ENCODE measurements around the gene SNX17.
"Not testable (repeated sequence)": the region's sequence is repeated elsewhere in the genome, so short reads cannot be mapped to it uniquely, and the experiment has no call there.

SNX17 gene

GRCh38 chr2:27370026-27370815 is at the start of gene SNX17, which contains the start of gene EIF2B4:
TSS of gene SNX17 (plus strand) at chr2:27370616. CDS start at chr2:27370744, 128 bp downstream.
TSS of gene EIF2B4 (minus strand) at chr2:27370338. CDS start at chr2:27370314, 24 bp downstream.
- FAIRE-seq = no peak

DNA sequence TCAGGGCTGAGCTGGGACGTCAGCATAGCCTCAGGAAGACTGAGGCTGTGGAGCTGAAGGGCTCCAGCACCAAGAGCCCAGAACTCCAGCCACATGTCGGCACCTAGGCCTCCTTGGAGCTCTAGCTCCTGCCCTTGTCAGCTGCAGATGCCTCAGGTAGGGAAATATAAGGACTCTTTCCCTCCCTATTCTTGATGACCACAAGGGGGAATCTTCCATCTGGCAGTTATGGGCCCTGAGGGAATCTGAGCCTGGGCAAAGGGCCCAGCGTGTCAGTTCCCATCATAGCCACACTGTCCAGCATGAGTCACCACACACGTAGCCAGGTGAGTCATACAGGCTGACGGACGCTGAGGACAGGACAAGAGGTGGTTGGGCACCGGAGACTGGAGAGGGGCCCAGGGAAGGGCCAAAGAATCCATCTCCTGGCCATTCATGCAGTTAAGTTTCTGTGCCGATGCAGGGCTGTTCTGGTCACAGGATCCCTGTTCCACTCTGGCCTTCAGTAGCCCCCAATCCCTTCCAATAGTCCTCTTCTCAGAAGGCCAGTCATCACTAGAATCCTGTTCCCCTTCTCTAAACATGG is 49.4 kb upstream of the SNX17 start:
- FAIRE-seq = no peak

DNA sequence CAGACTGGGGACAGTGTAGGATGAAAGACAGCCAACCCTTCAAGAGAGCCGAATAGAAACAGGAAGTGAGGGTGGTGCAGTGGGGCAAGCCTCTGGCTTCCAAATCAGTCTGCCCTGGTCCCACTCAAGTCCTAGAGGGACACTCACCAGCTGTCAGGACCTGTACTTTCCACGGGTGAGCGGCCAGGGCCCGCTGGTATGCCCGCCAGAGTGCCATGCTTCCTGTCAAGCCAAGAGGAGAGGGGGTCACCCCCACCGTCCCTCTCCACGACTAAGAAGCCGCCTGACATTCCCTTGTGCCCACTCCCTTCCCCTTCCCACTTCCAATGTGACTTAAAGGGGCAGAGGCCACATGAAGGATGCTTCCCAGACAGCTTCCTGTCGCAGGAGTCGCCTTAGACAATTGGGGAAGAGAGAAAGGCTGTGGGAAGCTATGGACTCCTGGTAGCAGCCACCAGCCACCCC is 48.1 kb upstream of the SNX17 start:
- FAIRE-seq = no peak

- FAIRE-seq = no peak
Observed at GRCh38 chr2:27322766-27323595, 47.4 kb upstream of the SNX17 start, which contains the start of gene MPV17. TSS of gene MPV17 (minus strand) at chr2:27323097. CDS start at chr2:27322517, 580 bp downstream.

DNA sequence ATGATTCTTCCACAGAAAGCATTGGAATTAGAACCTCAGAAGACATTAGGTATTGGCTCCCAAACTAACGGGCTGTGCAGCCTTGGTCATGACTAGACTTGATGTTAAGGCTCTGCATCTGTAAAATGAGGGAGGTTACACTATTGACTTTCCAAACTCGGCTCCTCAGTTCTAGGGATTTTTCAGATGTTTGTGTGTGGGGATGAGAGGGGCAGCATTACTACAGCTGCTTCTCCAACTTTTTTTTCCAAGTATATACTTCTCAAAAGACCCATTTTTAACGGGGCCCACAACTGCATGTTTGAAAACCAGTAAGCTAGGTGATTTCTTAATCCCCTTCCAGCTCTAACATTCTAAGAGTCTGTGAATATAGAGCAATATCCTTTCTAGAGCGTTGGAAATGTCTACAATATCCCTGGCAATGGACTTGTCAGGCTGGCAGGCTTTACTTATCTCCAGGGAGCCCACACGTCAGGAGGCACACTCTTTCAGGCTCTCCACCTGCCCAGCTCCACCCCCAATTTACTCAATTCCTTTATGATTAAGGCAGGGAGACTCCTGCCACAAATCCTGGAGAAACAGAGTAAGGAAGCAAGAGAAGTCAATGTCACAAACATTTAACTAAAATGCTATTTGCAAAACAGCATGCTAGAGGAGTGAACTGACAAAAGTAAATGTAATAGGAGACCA is 46.7 kb upstream of the SNX17 start:
- FAIRE-seq = no peak

DNA sequence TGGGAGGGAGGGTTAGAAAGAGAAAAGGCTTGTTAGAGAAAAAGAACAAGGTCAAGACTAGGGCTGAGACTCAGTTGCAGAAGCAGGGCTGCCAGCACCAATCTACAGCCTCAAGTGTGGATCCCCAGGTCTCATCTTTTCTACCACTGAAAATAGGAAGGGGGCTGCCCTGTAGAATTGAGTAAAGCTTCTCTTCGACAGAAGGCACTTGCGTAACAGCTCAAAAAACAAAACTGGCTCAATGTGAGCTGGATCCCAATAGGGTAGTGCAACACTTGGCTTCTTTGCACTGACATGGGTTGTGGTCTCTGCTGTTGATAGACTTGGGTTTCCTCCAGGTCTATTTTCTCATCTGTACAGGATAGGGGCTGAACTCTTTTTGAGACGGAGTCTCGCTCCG is 45.7 kb upstream of the SNX17 start:
- no peak for FAIRE-seq

GRCh38 chr2:27335311-27335710 is 35.1 kb upstream of the SNX17 start:
- no peak for FAIRE-seq

DNA sequence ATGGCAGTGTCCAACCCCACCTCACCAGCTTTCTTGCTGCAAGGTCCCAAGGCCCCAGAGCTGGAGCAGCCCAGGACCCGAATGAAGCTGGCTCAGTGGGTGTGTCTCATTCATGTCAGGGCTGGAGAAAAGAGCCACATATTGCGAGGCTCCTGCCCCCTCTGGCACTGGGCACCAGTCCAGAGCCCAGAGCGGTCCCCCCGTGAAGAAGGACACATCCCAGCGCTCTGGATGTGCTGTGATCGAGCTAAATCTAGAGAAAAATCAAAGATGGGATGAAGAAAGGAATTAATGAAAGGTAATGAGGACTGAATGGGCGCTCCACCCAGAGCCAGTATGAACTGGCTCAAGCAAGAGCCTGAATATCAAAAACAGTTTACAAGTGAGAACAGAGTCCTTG is 34.2 kb upstream of the SNX17 start:
- FAIRE-seq = no peak

DNA sequence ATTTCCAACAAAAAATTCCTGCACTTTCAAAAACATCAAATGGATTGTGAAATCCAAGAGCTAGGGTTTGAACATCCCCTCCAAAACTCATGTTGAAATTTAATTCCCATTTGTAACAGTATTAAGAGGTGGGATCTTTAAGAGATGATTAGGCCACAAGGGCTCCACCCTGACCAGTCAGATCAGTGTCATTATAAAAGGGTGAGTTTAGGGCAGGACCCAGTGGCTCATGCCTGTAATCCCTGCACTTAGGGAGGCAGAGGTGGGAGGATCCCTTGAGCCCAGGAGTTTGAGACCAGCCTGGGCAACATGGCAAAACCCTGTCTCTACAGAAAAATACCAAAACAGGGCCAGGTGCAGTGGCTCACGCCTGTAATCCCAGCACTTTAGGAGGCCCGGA is 22.8 kb upstream of the SNX17 start:
- no peak for FAIRE-seq

DNA sequence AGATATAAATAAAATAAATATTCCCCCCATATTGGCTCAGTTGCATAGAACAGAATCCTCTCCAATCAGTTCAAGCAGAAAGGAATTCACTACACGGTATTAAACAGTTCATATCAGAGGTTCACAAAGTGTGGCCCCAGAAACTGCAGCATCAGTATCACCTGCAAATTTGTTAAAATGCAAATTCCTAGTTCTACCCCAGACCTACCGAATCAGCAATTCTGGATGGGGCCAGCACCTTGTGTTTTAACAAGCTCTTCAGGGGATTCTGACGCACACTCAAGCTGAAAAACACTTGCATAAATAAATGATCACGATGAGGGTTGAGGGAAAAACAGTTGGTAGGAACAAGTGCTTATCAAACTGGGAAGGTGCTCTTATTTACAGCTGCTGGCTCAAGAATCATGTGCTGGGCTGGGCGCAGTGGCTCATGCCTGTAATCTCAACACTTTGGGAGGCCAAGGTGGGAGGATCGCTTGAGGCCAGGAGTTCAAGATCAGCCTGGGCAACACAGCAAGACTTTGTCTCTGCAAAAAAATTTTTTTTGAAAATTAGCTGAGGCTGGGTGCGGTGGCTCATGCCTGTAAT is 20.2 kb upstream of the SNX17 start:
- no peak for FAIRE-seq

GRCh38 chr2:27351802-27352598 is 18.4 kb upstream of the SNX17 start:
- FAIRE-seq = no peak

- FAIRE-seq = not testable (repeated sequence)
Observed at GRCh38 chr2:27353386-27353761, 17.0 kb upstream of the SNX17 start.

DNA sequence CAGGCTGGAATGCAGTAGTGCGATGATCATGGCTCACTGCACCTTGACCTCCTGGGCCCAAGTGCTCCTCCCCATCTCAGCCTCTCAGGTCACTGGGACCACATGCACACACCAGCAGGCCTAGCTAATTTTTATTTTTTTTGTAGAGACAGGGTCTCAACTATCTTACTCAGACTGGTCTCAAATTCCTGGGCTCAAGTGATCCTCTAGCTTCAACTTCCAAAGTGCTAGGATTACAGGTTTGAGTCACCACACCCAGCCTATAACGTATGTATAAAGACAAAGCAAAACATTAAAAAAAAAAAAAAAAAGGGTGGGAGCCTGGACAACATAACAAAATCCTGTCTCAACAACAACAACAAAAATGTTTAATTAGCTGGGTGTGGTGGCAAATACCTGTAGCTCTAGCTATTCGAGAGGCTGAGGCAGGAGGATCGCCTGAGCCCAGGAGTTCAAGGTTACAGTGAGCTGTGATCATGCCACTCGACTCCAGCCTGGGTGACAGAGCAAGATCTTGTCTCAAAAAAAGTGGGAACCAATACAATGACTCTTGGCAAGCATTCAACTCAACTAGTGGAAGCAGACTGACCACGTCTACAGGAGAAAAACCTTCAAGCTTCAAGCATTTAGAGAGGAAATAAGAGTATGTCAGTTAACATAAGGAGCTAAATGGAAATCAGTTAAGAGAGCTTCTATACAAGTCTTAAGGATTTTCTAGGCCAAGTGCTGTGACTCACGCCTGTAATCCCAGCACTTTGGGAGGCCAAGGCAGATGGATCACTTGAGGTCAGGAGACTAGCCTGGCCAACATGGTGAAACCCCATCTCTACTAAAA is 16.4 kb upstream of the SNX17 start:
- no peak for FAIRE-seq

DNA sequence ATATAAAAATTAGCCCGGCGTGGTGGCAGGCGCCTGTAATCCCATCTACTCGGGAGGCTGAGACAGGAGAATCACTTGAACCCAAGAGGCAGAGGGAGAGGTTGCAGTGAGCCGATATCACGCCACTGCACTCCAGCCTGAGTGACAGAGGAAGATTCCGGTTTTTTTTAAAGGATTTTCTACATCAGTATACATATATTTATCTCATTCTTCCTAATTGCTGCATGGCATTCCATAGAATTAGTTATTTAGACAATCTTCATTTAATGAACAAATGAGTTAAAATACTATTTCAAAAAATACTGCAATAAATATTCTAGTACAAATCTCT is 15.9 kb upstream of the SNX17 start:
- no peak for FAIRE-seq

DNA sequence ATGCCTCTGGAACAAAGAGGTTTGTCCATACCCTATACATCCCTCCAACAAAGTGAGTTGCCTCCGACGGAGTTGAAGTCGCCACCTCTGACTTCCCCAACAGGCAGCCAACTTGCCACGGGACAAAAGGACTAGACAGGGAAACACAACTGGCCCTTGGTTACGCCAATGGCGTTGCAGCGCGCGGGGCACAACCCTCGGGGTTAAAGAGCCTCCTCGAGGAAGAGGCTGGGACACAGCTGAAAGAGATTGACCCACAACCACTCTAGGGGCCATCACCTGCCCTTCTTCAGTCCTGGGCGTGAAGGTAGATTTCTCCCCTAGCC is 14.4 kb upstream of the SNX17 start:
- no peak for FAIRE-seq

DNA sequence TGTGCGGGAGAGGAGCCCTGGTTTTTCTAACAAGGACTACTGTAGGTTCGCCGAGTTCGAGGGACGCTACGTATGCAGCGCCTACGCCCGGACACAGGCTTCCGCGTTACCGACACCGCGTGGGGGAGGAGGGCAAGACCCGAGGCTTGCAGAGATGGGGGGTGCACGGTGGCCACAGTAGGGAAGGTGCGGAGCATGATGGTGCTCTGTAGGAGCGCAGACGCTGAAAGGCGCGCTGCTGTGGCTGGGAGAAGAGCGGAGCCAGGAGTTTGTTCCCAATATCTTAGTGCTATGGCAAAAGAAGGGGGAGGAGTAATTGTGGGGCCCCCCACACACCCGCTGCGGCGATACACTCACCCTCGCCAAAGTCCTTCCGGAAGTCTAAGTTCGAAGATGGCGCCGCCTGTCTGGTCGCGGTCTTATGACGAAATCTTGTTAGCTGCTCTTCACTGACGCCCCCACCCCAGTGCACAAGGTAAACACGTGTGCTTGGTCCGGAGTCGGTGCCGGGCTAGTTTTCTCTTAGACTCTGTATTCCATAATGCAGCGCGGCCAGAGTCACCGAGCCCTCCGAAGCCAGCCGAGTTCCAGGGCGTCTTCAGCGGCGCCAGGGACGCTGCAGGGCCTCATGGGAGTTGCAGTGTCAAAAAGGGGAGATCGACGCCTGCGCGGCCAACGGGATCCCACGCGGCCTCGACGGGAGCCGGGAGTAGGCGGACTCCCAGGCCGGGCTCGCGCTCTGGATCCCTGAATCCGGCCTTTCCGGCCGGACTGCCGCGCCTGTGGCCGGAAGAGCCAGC is 13.8 kb upstream of the SNX17 start, which contains the start of gene GTF3C2:
Gene GTF3C2 (minus strand): TSS at position 383 of the 800 bp plus-strand sequence. CDS start 13,210 bp downstream, outside the sequence.
- no peak for FAIRE-seq

- FAIRE-seq = no peak
Observed at GRCh38 chr2:27362678-27363420, 7.6 kb upstream of the SNX17 start.

- no peak for FAIRE-seq
Observed at GRCh38 chr2:27363933-27364332, 6.5 kb upstream of the SNX17 start.

DNA sequence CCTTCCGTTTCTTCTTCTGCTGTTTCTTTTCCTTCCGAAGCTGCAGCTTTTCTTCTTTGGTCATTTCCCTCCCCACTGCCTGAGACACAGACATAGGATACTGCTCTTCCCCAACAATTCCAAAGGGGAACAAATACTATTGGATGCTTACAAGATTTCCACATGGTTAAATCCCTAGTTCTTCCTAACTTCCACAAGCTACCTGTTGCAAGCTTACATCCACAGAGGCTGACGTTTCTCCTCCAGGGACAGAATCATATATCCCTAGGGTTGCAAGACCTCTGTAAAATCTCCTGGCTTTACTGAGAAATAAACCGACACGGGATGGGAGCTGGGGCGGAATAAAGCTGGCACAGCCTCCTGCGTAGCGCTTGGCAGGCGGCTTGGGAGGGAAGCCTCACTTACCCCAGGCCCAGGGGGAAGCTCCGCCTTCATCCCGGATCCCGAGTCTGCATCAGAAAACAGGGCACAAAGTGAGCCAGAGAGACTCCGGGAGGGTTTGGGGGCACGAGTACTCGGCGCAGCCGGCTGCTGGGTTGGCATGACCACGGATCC is 868 bp upstream of the SNX17 start:
- no peak for FAIRE-seq
